ENCODE results near the gene ZNF326.
"Not testable (repeated sequence)": the region's sequence is repeated elsewhere in the genome, so short reads cannot be mapped to it uniquely, and the experiment has no call there.

The ZNF326 gene

GRCh38 chr1:90039652-90040051, 44.7 kb downstream of the ZNF326 start:
- no peak for DNase-seq (ENCODE audit: low spot score)
- TF ChIP-seq CTCF (IDR thresholded peaks at IDR 0.05; ENCODE audit: extremely low read depth, insufficient read depth, missing control alignments), result no peak
- in situ Hi-C loops (cut with MboI; ENCODE audit: low pct_unique_long_range_greater_than_20kb, low sequenced_read_pairs, unreplicated experiment), result no loop called here

GRCh38 chr1:90043586-90043985, 48.7 kb downstream of the ZNF326 start:
- DNase-seq (ENCODE audit: low spot score), result no peak
- in situ Hi-C loops (cut with MboI; ENCODE audit: low pct_unique_long_range_greater_than_20kb, low sequenced_read_pairs, unreplicated experiment), result no loop called here
- no peak for TF ChIP-seq CTCF (IDR thresholded peaks at IDR 0.05; ENCODE audit: extremely low read depth, insufficient read depth, missing control alignments)

- no peak for TF ChIP-seq CTCF (IDR thresholded peaks at IDR 0.05; ENCODE audit: extremely low read depth, insufficient read depth, missing control alignments)
- in situ Hi-C loops (cut with MboI; ENCODE audit: low pct_unique_long_range_greater_than_20kb, low sequenced_read_pairs, unreplicated experiment), result no loop called here
- DNase-seq (ENCODE audit: low spot score), result no peak
Measured at GRCh38 chr1:90044346-90044745, 49.4 kb downstream of the ZNF326 start.

- peak; percentile 55 for TF ChIP-seq CTCF (IDR thresholded peaks at IDR 0.05; ENCODE audit: extremely low read depth, insufficient read depth, missing control alignments)
- DNase-seq (ENCODE audit: low spot score), result no peak
- in situ Hi-C loops (cut with MboI; ENCODE audit: low pct_unique_long_range_greater_than_20kb, low sequenced_read_pairs, unreplicated experiment), result no loop called here
Measured at GRCh38 chr1:90045853-90046563, 51.1 kb downstream of the ZNF326 start.

- no peak for DNase-seq (ENCODE audit: low spot score)
- in situ Hi-C loops (cut with MboI; ENCODE audit: low pct_unique_long_range_greater_than_20kb, low sequenced_read_pairs, unreplicated experiment), result no loop called here
- TF ChIP-seq CTCF (IDR thresholded peaks at IDR 0.05; ENCODE audit: extremely low read depth, insufficient read depth, missing control alignments), result peak; percentile 11
Measured at GRCh38 chr1:90046635-90047034, 51.7 kb downstream of the ZNF326 start.

GRCh38 chr1:90048043-90048442, 53.1 kb downstream of the ZNF326 start:
- no peak for TF ChIP-seq CTCF (IDR thresholded peaks at IDR 0.05; ENCODE audit: extremely low read depth, insufficient read depth, missing control alignments)
- in situ Hi-C loops (cut with MboI; ENCODE audit: low pct_unique_long_range_greater_than_20kb, low sequenced_read_pairs, unreplicated experiment), result no loop called here
- DNase-seq (ENCODE audit: low spot score), result no peak

GRCh38 chr1:90062700-90063643, 68.1 kb downstream of the ZNF326 start:
- in situ Hi-C loops (cut with MboI; ENCODE audit: low pct_unique_long_range_greater_than_20kb, low sequenced_read_pairs, unreplicated experiment); DNase-seq (ENCODE audit: low spot score): not testable (repeated sequence)

- DNase-seq (ENCODE audit: low spot score); in situ Hi-C loops (cut with MboI; ENCODE audit: low pct_unique_long_range_greater_than_20kb, low sequenced_read_pairs, unreplicated experiment): not testable (repeated sequence)
Measured at GRCh38 chr1:90064109-90064508, 69.2 kb downstream of the ZNF326 start.
